Inflammatory macrophage treated with lipopolysaccharide for 1 hour (primary cell): Measurements from ENCODE around the gene QPRT.
"Not testable (repeated sequence)": the region's sequence is repeated elsewhere in the genome, so short reads cannot be mapped to it uniquely, and the experiment has no call there.

ENCODE experiments used
- DNase-seq, 2 donors: peaks; one replicate each; pipeline ENCODE4 v3.0.0-alpha.2; 2020 to 2022

QPRT gene

DNA sequence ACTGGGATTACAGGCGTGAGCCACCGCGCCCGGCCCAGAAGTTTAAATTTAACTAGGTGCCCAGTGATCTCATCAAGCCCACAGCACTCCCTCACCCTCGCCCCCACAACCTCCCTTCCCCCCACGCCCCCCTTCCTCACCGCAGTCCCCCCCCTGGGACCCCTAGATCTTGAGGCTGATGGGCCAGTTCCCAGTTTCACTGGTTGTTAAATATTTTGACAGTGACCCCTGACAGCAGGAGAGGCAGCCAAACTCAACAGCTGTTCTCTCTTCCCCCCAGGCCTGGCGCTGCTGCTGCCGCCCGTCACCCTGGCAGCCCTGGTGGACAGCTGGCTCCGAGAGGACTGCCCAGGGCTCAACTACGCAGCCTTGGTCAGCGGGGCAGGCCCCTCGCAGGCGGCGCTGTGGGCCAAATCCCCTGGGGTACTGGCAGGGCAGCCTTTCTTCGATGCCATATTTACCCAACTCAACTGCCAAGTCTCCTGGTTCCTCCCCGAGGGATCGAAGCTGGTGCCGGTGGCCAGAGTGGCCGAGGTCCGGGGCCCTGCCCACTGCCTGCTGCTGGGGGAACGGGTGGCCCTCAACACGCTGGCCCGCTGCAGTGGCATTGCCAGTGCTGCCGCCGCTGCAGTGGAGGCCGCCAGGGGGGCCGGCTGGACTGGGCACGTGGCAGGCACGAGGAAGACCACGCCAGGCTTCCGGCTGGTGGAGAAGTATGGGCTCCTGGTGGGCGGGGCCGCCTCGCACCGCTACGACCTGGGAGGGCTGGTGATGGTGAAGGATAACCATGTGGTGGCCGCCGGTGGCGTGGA is 15.6 kb downstream of the QPRT start:
- no peak for DNase-seq

GRCh38 chr16:29695675-29696074 is 16.7 kb downstream of the QPRT start:
- not testable (repeated sequence) for DNase-seq

GRCh38 chr16:29696881-29697331 is 17.9 kb downstream of the QPRT start:
- no peak for DNase-seq

DNA sequence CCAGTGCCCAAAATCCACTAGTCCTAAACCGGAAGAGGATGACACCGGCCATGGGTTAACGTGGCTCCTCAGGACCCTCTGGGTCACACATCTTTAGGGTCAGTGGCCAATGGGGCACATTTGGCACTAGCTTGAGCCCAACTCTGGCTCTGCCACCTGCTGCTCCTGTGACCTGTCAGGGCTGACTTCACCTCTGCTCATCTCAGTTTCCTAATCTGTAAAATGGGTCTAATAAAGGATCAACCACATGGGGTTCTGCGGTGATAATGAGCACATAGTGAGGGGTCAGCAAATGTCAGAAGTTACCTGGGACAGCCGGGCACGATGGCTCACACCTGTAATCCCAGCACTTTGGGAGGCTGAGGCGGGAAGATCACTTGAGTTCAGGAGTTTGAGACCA is 18.4 kb downstream of the QPRT start:
- no peak for DNase-seq

DNA sequence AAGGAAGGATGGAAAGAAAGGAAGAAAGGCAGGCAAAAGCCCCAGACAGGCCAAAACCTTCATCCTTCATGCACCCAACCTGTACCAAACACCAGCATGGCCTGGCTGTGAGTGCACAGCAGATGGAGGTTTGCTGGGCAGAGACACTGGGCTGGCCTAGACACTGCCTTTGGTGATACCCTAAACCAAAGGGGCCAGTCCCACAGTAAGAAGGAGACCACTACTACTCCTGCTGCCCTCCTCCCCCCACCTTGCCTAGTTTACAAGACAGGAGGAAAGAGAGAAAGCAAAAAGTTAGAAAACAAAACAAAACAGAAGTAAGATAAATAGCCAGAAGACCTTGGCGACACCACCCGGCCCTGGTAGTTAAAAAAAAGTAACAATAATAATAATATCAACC is 19.1 kb downstream of the QPRT start:
- no peak for DNase-seq

DNA sequence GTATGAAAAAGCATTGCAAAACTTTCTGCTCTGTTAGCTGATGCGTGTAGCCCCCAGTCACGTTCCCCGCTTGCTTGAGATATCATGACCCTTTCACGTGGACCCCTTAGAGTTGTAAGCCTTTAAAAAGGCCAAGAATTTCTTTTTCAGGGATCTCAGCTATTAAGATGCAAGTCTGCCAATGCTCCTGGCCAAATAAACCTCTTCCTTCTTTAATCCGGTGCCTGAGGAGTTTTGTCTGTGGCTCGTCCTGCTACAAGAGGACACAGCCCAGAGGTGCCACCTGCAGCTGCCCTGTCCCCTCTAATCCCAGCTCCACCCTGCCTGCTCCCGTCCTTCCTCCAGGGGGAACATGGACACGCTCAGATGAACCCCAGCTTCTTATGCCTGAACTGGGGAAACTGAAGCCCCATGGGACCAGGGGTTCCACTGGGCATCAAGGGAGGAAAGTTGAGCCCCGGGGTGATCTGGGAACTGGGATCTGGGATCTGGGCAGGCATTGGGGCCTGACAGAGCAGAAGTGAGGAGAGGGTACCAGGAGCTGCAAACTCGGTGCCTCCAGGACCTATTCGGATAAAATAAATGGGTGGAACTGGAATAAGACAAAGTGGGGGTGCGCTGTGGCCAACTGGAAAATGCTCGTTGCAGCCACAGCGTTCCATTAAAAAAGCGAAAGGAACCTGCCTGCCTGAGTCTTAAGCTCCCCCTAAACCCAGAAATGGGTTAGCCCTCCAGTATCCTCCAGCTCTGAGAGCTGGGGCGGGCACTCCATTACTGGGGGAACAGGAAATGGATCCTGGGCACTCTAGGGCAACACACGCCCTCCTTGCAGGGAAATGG is 19.7 kb downstream of the QPRT start:
- DNase-seq: no peak

DNA sequence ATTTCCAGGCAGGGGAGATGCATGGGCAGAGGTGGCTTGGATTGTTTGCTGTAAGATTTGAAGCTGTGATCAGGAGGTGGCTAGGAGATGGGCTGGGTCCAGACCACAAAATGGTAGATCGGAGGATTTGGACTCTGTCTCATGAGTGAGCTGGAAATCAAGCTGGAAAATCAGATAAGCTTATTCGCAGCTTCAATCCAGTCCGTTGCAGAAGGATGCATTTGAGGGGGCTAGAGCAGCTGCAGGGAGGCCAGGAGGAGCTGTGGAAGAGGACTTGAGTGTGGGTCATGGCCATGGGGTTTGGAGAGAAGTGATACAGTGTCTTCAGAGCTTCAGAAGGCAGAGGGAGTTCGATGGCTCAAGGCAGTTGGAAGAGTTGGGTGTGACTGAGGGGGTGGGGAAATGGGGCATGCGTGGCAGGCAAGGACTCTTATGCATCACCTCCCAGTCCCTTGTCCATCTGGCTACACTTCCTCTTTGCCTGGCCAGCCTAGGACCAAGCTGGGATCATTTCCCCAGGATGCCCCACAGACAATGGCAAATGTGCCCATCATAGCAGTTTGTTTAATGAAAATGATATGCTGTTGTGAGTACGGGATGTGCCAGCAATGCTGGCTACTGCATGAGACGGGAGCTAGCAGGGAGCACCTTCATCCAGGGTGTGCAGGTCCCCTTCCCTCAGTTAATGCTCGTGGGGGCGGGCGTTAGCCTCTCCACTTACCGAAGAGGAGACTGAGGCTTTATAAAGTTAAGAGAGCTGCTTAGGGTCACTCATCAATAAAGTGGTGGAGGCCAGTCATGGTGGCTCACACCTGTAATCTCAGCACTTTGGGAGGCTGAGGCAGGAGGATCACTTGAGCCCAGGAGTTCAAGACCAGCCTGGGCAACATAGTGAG is 20.6 kb downstream of the QPRT start:
- no peak for DNase-seq

GRCh38 chr16:29700253-29700987 is 21.4 kb downstream of the QPRT start:
- DNase-seq: peak; percentile 54 to 87

- DNase-seq: no peak
Measured at GRCh38 chr16:29701214-29701555, 22.2 kb downstream of the QPRT start.

- no peak for DNase-seq
Measured at GRCh38 chr16:29702269-29702668, 23.3 kb downstream of the QPRT start.

- no peak for DNase-seq
Measured at GRCh38 chr16:29705030-29705429, 26.1 kb downstream of the QPRT start.

DNA sequence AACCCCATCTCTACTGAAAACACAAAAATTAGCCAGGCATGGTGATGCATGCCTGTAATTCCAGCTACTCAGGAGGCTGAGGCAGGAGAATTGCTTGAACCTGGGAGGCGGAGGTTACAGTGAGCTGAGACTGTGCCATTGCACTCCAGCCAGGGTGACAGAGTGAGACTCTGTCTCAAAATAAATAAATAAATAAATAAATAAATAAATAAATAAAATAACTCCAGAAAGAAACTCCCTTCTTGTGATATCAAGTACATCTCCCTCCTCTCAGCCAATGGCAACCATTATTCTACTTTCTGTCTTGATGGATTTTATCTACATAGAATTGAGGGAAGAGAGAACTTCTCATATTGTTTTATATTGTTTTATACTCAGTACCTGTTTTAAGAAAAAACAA is 28.2 kb downstream of the QPRT start:
- DNase-seq: not testable (repeated sequence)

DNA sequence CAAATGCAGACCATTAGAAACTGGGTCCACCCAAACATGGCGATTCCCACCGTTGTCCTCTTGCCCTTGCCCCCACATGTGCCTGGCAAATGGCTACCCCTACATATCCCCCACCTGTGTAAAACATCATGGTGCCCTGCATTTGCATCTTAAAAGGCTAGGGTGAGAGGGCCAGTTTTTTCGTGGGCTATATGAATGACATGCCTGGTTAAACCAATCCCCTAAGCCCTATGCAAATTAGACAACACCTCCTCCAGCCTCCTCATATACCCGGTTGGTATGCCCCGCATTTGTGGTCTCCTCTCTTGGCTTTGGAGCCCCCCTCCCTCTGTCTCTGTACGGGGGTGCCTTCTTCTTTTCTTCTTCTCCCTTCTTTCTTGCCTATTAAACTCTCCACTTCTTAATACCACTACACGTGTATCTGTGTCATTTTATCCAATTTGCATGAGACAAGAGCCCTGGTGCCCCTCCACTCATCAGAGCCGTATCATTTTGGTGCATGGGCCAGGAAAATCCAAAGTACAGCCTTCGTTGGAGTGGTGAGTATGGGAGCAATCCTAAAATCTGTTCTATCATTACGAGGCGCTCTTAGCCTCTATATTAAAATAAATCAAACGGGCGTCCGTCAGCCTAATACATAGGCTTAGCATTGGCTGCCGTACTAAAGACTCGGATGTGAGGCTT is 30.1 kb downstream of the QPRT start:
- DNase-seq: no peak

GRCh38 chr16:29709657-29710056 is 30.7 kb downstream of the QPRT start:
- not testable (repeated sequence) for DNase-seq

- peak; percentile 64 to 82 for DNase-seq
Measured at GRCh38 chr16:29710227-29711219, 31.5 kb downstream of the QPRT start.

DNA sequence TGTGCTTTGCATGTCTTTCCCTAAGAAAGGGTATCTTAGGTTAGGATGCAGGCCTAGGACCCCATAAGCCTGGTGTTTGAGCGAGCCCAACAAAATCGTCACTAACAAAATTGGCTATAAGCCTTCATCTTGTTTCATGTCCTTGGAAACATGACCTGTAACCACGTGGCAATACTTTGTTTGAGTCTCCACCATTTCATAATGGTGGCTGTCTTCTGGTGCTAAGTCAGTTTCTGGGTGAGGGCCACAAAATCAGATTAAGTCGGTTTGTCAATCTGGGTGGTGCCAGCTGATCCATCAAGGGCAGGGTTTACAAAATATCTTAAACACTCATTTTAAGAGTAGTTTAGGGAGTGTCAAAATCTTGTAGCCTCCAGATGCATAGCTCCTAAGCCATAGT is 33.8 kb downstream of the QPRT start:
- DNase-seq: no peak

DNA sequence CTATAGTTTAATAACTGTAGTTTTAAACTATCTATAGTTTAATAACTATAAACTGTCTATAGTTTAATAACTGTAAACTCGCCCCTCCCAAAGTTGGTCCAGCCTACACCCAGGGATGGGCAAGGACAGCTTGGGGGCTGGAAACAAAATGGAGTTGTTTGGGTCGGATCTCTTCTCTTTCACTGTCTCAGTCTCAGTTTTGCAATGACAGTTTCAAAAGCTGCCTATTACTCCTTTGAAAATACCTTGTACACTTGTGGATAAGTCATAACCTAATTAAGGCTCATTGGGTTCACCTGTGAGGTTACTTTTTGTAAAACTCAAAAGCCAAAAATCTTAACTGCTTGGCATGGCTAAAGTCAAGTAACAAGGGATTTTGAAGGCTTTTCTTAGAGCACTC is 35.4 kb downstream of the QPRT start:
- DNase-seq: no peak

DNA sequence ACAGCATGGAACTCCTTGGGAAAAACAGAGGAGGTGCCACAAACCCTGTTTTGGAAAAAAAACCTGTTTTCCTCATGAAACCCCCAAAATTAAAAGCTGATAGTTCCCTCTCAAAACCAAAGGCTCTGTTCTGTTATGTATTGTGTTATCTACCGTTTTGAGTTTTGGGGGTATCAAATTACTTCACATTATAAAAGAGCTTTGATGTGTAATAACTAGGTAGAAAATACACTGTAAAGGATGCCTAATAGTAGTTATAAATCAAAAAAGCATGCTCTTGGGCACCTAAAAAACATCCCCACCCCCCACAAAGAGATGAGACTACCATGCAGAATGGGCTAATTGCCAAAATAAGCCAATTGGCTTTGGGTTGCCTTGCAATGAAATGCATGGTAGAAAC is 36.0 kb downstream of the QPRT start:
- DNase-seq: no peak

GRCh38 chr16:29717113-29717512 is 38.1 kb downstream of the QPRT start:
- no peak for DNase-seq

- DNase-seq: no peak
Measured at GRCh38 chr16:29719063-29719462, 40.1 kb downstream of the QPRT start.
